Neural cell (in vitro differentiated cells): ENCODE measurements around the gene AHNAK2. TPM values are rescaled to one million over a fixed set of nuclear protein-coding genes. Genes with fewer than 3 reads are reported as not detected.

Source experiments
- H2AFZ ChIP-seq: fragments of 200-600, 300-800 bp; sonication (generic), shearing (Covaris generic); 2 replicates; pipeline ENCODE4 v1.6.0; 2014; ENCODE audit warnings: low read depth, mild to moderate bottlenecking, antibody characterized with exemption, low read length, moderate library complexity
- H3F3A ChIP-seq: fragments of 200-600 bp; shearing (Covaris generic); 2 replicates; pipeline ENCODE4 v1.6.1; 2016; ENCODE audit warnings: mild to moderate bottlenecking, moderate library complexity, mixed read lengths, antibody characterized with exemption, low read length; ENCODE audit not compliant: insufficient read depth, poor library complexity, severe bottlenecking
- H3K27ac ChIP-seq: fragments of 200-600, 300-800 bp; sonication (generic), shearing (Covaris generic); 2 replicates; pipeline ENCODE4 v1.5.1; 2014; ENCODE audit warnings: mild to moderate bottlenecking, low read length, moderate library complexity
- H3K27me3 ChIP-seq: fragments of 300-800, 200-600 bp; sonication (generic), shearing (Covaris generic); 2 replicates; pipeline ENCODE4 v1.6.0; 2014; ENCODE audit warnings: mild to moderate bottlenecking, low read depth, low read length, moderate library complexity; ENCODE audit not compliant: insufficient read depth
- H3K36me3 ChIP-seq: fragments of 300-800, 200-600 bp; sonication (generic), shearing (Covaris generic); 2 replicates; pipeline ENCODE4 v1.5.1; 2014; ENCODE audit warnings: mild to moderate bottlenecking, antibody characterized with exemption, low read length, moderate library complexity; ENCODE audit not compliant: insufficient read depth
- H3K4me2 ChIP-seq: fragments of 300-800, 200-600 bp; sonication (generic), shearing (Covaris generic); 2 replicates; pipeline ENCODE4 v1.6.0; 2014; ENCODE audit warnings: mild to moderate bottlenecking, low read length
- H3K4me3 ChIP-seq: fragments of 300-800, 200-600 bp; sonication (generic), shearing (Covaris generic); 2 replicates; pipeline ENCODE4 v1.5.1; 2014; ENCODE audit warnings: mild to moderate bottlenecking, low read length, moderate library complexity
- H3K79me2 ChIP-seq: fragments of 200-600 bp; shearing (Covaris generic); replicated peaks from 2 replicates; pipeline ENCODE4 v1.6.0; 2014; ENCODE audit warnings: mild to moderate bottlenecking, low read length, moderate library complexity; ENCODE audit not compliant: insufficient read depth
- H3K9ac ChIP-seq: fragments of 300-800, 200-600 bp; sonication (generic), shearing (Covaris generic); 2 replicates; pipeline ENCODE4 v1.6.1; 2016; ENCODE audit warnings: mild to moderate bottlenecking, low read length, mixed read lengths
- H3K9me2 ChIP-seq: fragments of 200-600 bp; shearing (Covaris generic); 2 replicates; pipeline ENCODE4 v1.6.1; 2016; ENCODE audit warnings: mild to moderate bottlenecking, low read length, mixed read lengths; ENCODE audit not compliant: insufficient read depth
- H3K9me3 ChIP-seq: fragments of 200-600, 300-800 bp; sonication (generic), shearing (Covaris generic); 2 replicates; pipeline ENCODE4 v1.6.1; 2016; ENCODE audit warnings: mild to moderate bottlenecking, mixed run types, low read length, moderate library complexity, mixed read lengths
- H4K20me1 ChIP-seq: fragments of 200-600 bp; shearing (Covaris generic); 2 replicates; pipeline ENCODE4 v1.6.1; 2016; ENCODE audit warnings: mild to moderate bottlenecking, mixed run types; ENCODE audit not compliant: insufficient read depth
- EP300 ChIP-seq: fragments of 450-650 bp; conservative IDR thresholded peaks from 2 replicates; pipeline ENCODE4 v1.6.1; 2014; ENCODE audit warnings: antibody characterized with exemption, mild to moderate bottlenecking, moderate library complexity; ENCODE audit not compliant: poor library complexity, severe bottlenecking
- EZH2 ChIP-seq: fragments of 200-600, 300-800 bp; shearing (Covaris generic), sonication (generic); IDR thresholded peaks from 2 replicates; pipeline ENCODE4 v1.6.1; 2014; ENCODE audit warnings: antibody characterized with exemption, low read length, borderline replicate concordance, mild to moderate bottlenecking; ENCODE audit not compliant: insufficient read depth, poor library complexity, severe bottlenecking
- MXI1 ChIP-seq: fragments of 450-650 bp; conservative IDR thresholded peaks from 2 replicates; pipeline ENCODE4 v1.6.1; 2014; ENCODE audit warnings: antibody characterized with exemption, mild to moderate bottlenecking; ENCODE audit not compliant: poor library complexity, severe bottlenecking
- POLR2AphosphoS5 ChIP-seq: IDR thresholded peaks from 2 replicates; pipeline ENCODE4 v1.6.1; 2012
- RAD21 ChIP-seq: fragments of 450-650 bp; conservative IDR thresholded peaks from 2 replicates; pipeline ENCODE4 v1.6.1; 2014; ENCODE audit warnings: antibody characterized with exemption, mild to moderate bottlenecking, moderate library complexity
- SMC3 ChIP-seq: fragments of 450-650 bp; conservative IDR thresholded peaks from 2 replicates; pipeline ENCODE4 v1.6.1; 2014; ENCODE audit warnings: antibody characterized with exemption, mild to moderate bottlenecking, moderate library complexity; ENCODE audit not compliant: poor library complexity
- TAF1 ChIP-seq: IDR thresholded peaks from 2 replicates; pipeline ENCODE4 v1.6.1; 2012; ENCODE audit warnings: low read depth
- polyA plus RNA-seq: library from polyadenylated mRNA; depleted of rRNA; stranded (reverse); fragments of >200 nt; gene quantifications from 2 replicates; pipeline ENCODE4 v1.2.3, GENCODE V29; 2014
- TF ChIP-seq, protein P1 (sequence below): fragments of 450-650 bp; IDR thresholded peaks from 2 replicates; pipeline ENCODE4 v1.5.1; 2014; ENCODE audit warnings: antibody characterized with exemption, mild to moderate bottlenecking, moderate library complexity; ENCODE audit not compliant: poor library complexity, severe bottlenecking
- TF ChIP-seq, protein P2 (sequence below): IDR thresholded peaks from 2 replicates; pipeline ENCODE4 v1.6.1; 2012; ENCODE audit warnings: borderline replicate concordance

AHNAK2 gene
- polyA plus RNA-seq, 1 donor from 2014 or later = 1.4 TPM

DNA sequence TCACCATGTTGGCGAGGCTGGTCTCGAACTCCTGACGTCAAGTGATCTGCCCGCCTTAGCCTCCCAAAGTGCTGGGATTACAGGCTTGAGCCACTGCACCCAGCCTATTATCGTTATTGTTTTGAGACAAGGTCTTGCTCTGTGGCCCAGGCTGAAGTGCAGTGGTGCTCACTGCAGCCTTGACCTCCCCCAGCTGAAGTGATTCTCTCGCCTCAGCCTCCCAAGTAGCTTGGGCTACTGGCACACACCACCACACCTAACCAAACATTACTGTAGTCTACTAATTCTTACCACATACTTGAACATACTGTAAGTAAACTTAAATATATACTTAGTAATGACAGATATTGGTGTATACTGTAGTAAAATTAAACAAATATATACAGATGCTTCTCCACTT is 47.3 kb upstream of the AHNAK2 start:
- H3K9ac ChIP-seq = no peak overlapping the region
- H3K27me3 ChIP-seq = no peaks in the 10 kb centered on the region
- no peaks in the 10 kb centered on the region for H3K79me2 ChIP-seq

DNA sequence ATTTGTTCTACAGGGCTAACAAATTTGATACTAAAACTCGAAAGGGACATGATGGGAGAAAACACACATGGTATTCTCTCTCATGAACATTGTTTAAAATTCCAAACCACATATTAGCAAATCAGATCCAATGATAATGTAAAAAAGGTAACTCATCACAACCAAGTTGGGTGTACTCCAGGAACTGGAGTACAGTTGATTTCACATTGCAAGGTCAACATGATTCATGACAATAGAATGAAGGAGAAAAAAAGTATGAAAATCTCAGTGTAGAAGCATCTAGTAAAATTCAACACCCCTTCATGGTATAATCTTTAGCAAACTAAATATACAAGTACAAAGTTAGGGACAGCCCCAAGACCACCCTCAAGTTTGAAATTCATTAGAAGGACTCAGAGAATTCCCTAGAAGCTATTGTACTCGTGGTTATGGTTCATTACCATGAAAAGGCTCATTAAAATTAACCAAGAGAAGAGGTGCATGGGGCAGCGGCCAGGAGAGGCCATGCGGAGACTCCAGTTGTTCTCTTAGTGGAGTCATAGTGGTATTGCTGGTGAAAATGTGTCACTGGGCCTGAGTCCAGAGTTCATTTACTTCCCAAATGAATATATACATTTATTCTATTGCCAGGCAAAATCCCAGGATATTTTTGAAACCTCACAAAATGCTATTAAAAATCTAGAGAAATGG is 45.8 kb upstream of the AHNAK2 start:
- H3K9ac ChIP-seq = no peak overlapping the region
- H3K4me3 ChIP-seq = no peak overlapping the region
- no peak overlapping the region for H3K4me2 ChIP-seq
- H3K9me2 ChIP-seq = no peaks in the 10 kb centered on the region
- no peaks in the 10 kb centered on the region for H3K9me3 ChIP-seq
- TF ChIP-seq, protein P1, sequence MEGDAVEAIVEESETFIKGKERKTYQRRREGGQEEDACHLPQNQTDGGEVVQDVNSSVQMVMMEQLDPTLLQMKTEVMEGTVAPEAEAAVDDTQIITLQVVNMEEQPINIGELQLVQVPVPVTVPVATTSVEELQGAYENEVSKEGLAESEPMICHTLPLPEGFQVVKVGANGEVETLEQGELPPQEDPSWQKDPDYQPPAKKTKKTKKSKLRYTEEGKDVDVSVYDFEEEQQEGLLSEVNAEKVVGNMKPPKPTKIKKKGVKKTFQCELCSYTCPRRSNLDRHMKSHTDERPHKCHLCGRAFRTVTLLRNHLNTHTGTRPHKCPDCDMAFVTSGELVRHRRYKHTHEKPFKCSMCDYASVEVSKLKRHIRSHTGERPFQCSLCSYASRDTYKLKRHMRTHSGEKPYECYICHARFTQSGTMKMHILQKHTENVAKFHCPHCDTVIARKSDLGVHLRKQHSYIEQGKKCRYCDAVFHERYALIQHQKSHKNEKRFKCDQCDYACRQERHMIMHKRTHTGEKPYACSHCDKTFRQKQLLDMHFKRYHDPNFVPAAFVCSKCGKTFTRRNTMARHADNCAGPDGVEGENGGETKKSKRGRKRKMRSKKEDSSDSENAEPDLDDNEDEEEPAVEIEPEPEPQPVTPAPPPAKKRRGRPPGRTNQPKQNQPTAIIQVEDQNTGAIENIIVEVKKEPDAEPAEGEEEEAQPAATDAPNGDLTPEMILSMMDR = no peak
- TF ChIP-seq POLR2AphosphoS5 = no peak
- no peak for TF ChIP-seq EP300
- TF ChIP-seq EZH2 = no peak
- TF ChIP-seq MXI1 = no peak
- no peak for TF ChIP-seq TAF1
- TF ChIP-seq RAD21 = no peak
- TF ChIP-seq, protein P2, sequence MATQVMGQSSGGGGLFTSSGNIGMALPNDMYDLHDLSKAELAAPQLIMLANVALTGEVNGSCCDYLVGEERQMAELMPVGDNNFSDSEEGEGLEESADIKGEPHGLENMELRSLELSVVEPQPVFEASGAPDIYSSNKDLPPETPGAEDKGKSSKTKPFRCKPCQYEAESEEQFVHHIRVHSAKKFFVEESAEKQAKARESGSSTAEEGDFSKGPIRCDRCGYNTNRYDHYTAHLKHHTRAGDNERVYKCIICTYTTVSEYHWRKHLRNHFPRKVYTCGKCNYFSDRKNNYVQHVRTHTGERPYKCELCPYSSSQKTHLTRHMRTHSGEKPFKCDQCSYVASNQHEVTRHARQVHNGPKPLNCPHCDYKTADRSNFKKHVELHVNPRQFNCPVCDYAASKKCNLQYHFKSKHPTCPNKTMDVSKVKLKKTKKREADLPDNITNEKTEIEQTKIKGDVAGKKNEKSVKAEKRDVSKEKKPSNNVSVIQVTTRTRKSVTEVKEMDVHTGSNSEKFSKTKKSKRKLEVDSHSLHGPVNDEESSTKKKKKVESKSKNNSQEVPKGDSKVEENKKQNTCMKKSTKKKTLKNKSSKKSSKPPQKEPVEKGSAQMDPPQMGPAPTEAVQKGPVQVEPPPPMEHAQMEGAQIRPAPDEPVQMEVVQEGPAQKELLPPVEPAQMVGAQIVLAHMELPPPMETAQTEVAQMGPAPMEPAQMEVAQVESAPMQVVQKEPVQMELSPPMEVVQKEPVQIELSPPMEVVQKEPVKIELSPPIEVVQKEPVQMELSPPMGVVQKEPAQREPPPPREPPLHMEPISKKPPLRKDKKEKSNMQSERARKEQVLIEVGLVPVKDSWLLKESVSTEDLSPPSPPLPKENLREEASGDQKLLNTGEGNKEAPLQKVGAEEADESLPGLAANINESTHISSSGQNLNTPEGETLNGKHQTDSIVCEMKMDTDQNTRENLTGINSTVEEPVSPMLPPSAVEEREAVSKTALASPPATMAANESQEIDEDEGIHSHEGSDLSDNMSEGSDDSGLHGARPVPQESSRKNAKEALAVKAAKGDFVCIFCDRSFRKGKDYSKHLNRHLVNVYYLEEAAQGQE = no peak
- no peak for TF ChIP-seq SMC3
- no peaks in the 10 kb centered on the region for H3K27me3 ChIP-seq
- no peak overlapping the region for H3K27ac ChIP-seq
- H4K20me1 ChIP-seq = no peaks in the 10 kb centered on the region
- no peaks in the 10 kb centered on the region for H3K36me3 ChIP-seq
- H3F3A ChIP-seq = peaks cover 6% of the 10 kb centered on the region
- no peak overlapping the region for H2AFZ ChIP-seq
- H3K79me2 ChIP-seq = peaks cover 7% of the 10 kb centered on the region

More for the DNA sequence above, 47.3 kb upstream of the AHNAK2 start:
- TF ChIP-seq, protein P2 = no peak
- TF ChIP-seq EP300 = no peak
- TF ChIP-seq MXI1 = no peak
- TF ChIP-seq TAF1 = no peak
- TF ChIP-seq, protein P1 = no peak
- no peak for TF ChIP-seq EZH2
- Histone ChIP-seq H2AFZ (no peak overlapping the region), H3K36me3 (no peaks in the 10 kb centered on the region), H3K9me3 (no peaks in the 10 kb centered on the region), H4K20me1 (no peaks in the 10 kb centered on the region), H3K4me3 (no peak overlapping the region), H3K27ac (no peak overlapping the region), H3K9me2 (no peaks in the 10 kb centered on the region), H3K4me2 (no peak overlapping the region), H3F3A (peaks cover 6% of the 10 kb centered on the region)
